Stimulated activated CD8-positive, alpha-beta memory T cell treated with anti-CD3 and anti-CD28 coated beads, Interleukin-7, amount 100 ng/mL, for 24 hours (primary cell): ENCODE results near the gene TRIM65.
"Not testable (repeated sequence)": the region's sequence is repeated elsewhere in the genome, so short reads cannot be mapped to it uniquely, and the experiment has no call there.

Experiments
- DNase-seq: peaks from one replicate; pipeline ENCODE4 v3.0.0-alpha.2; 2020; ENCODE audit warnings: low read depth

Gene TRIM65

GRCh38 chr17:75895370-75896155 lies 1.2 kb downstream of the TRIM65 start:
- DNase-seq, result no peak

GRCh38 chr17:75894049-75894733 lies 2.6 kb downstream of the TRIM65 start:
- no peak for DNase-seq

GRCh38 chr17:75893305-75894048 lies 3.3 kb downstream of the TRIM65 start:
- DNase-seq, result no peak

- no peak for DNase-seq
Measured at GRCh38 chr17:75892556-75893224, 4.1 kb downstream of the TRIM65 start.

- DNase-seq, result no peak
Measured at GRCh38 chr17:75891605-75892555, 4.9 kb downstream of the TRIM65 start.

- DNase-seq, result no peak
Measured at GRCh38 chr17:75891022-75891604, 5.6 kb downstream of the TRIM65 start.

- no peak for DNase-seq
Measured at GRCh38 chr17:75889454-75889853, 7.3 kb downstream of the TRIM65 start.

- no peak for DNase-seq
Measured at GRCh38 chr17:75888484-75888883, 8.3 kb downstream of the TRIM65 start.

GRCh38 chr17:75885860-75886259 lies 10.9 kb downstream of the TRIM65 start:
- DNase-seq, result not testable (repeated sequence)

GRCh38 chr17:75885431-75885830 lies 11.3 kb downstream of the TRIM65 start:
- DNase-seq, result no peak

- DNase-seq, result no peak
Measured at GRCh38 chr17:75881678-75882454, 14.9 kb downstream of the TRIM65 start.

GRCh38 chr17:75880266-75880665 lies 16.5 kb downstream of the TRIM65 start:
- no peak for DNase-seq

- DNase-seq, result no peak
Measured at GRCh38 chr17:75878174-75878998, 18.4 kb downstream of the TRIM65 start, which contains the start of gene TRIM47. TSS of gene TRIM47 (minus strand) at chr17:75878581. CDS start at chr17:75878548, 33 bp downstream.

GRCh38 chr17:75877752-75878173 lies 19.0 kb downstream of the TRIM65 start:
- DNase-seq, result no peak

GRCh38 chr17:75876938-75877751 lies 19.6 kb downstream of the TRIM65 start:
- DNase-seq, result no peak

GRCh38 chr17:75876190-75876937 lies 20.4 kb downstream of the TRIM65 start:
- DNase-seq, result no peak

- no peak for DNase-seq
Measured at GRCh38 chr17:75875940-75876189, 20.9 kb downstream of the TRIM65 start.
